HCT116 (cell line): ENCODE results near the gene LZTR1. TPM values are rescaled to one million over a fixed set of nuclear protein-coding genes. Genes with fewer than 3 reads are reported as not detected.

Source experiments
- ATAC-seq: fragments of 200-7000 bp; cut with Tn5 transposase; 2 replicates; pipeline ENCODE4 v1.9.1; 2020; ENCODE audit warnings: mild to moderate bottlenecking, moderate library complexity
- BruUV-seq: library from RNA; stranded (reverse); fragments of 400-500 nt; replicated peaks from 2 replicates; lab custom pipeline; 2021; lab: Mats Ljungman, UMichigan
- CTCF ChIA-PET: fragments of 300-600 bp; sonication (Branson Sonifier 250); formaldehyde crosslinking; loops from one replicate; lab custom pipeline; 2021; ENCODE audit warnings: antibody characterized with exemption; lab: Charles Lee
- POLR2A ChIA-PET: fragments of 300-600, 350-600 bp; sonication (Branson Sonifier 250); formaldehyde crosslinking; loops from one replicate; lab custom pipeline; 2021; ENCODE audit warnings: antibody characterized with exemption; lab: Charles Lee
- RAD21 ChIA-PET, 2 experiments: fragments of 300-600 bp; sonication (Branson Sonifier 250); formaldehyde crosslinking; loops; one replicate each; lab custom pipeline; 2023; ENCODE audit warnings: low total read pairs in 2 of 2; ENCODE audit not compliant: uncharacterized antibody in 2 of 2, unreplicated experiment in 2 of 2, low non-redundant PET in 1 of 2; lab: Charles Lee
- DNase-seq: peaks from one replicate; pipeline ENCODE4 v3.0.0-alpha.2; 2010; ENCODE audit warnings: low read depth, low spot score
- H2AFZ ChIP-seq: fragments of 200-600 bp; shearing (Covaris generic), sonication (generic); 2 replicates; pipeline ENCODE4 v1.6.1; 2017; ENCODE audit warnings: low read depth, mixed run types, mixed read lengths, antibody characterized with exemption, low read length; ENCODE audit not compliant: poor library complexity, severe bottlenecking
- H3K27ac ChIP-seq: 2 replicates; pipeline ENCODE4 v1.5.1; 2012; ENCODE audit warnings: low read depth, low read length
- H3K27me3 ChIP-seq: fragments of 200-600 bp; sonication (generic); 2 replicates; pipeline ENCODE4 v1.6.1; 2016; ENCODE audit warnings: mixed run types, low read length, mixed read lengths; ENCODE audit not compliant: insufficient read depth
- H3K36me3 ChIP-seq, 2 experiments: fragments of 200-500 bp in 1 of 2; fragments of 200-600 bp in 1 of 2; sonication (Bioruptor generic) in 1 of 2; sonication (generic) in 1 of 2; 2 replicates each; pipeline versions ENCODE4 v1.5.1 to v1.6.1; 2014 to 2016; ENCODE audit warnings: low read length in 2 of 2, inconsistent platforms in 1 of 2, mixed read lengths in 1 of 2, mixed run types in 1 of 2; ENCODE audit not compliant: insufficient read depth in 2 of 2, control insufficient read depth in 1 of 2
- H3K4me1 ChIP-seq, 2 experiments: fragments of 200-600 bp in 1 of 2; sonication (generic) in 1 of 2; 2 replicates each; pipeline versions ENCODE4 v1.5.1 to v1.6.1; 2012 to 2017; ENCODE audit warnings: low read length in 2 of 2, inconsistent platforms in 1 of 2, mild to moderate bottlenecking in 1 of 2, mixed read lengths in 1 of 2, mixed run types in 1 of 2, moderate library complexity in 1 of 2; ENCODE audit not compliant: insufficient read depth in 2 of 2, control insufficient read depth in 1 of 2
- H3K4me2 ChIP-seq: fragments of 200-600 bp; sonication (generic); 2 replicates; pipeline ENCODE4 v1.6.1; 2017; ENCODE audit warnings: mixed run types, low read length, mixed read lengths
- H3K4me3 ChIP-seq, 2 experiments: fragments of 200-600 bp in 1 of 2; sonication (generic) in 1 of 2; replicated peaks in 1 of 2; 2 replicates each; pipeline ENCODE4 v1.5.1; 2011 to 2016; ENCODE audit warnings: low read length in 2 of 2, control low read depth in 1 of 2, low read depth in 1 of 2, mild to moderate bottlenecking in 1 of 2, mixed read lengths in 1 of 2, mixed run types in 1 of 2
- H3K79me2 ChIP-seq: fragments of 200-600 bp; sonication (generic); 2 replicates; pipeline ENCODE4 v1.6.1; 2017; ENCODE audit warnings: mild to moderate bottlenecking, mixed run types, low read length, moderate library complexity, mixed read lengths; ENCODE audit not compliant: insufficient read depth
- H3K9ac ChIP-seq: fragments of 200-600 bp; sonication (generic); 2 replicates; pipeline ENCODE4 v1.6.1; 2016; ENCODE audit warnings: low read length, mixed read lengths
- H3K9me2 ChIP-seq: fragments of 200-600 bp; sonication (generic), shearing (Covaris generic); 2 replicates; pipeline ENCODE4 v1.6.1; 2017; ENCODE audit warnings: mixed run types, mild to moderate bottlenecking, moderate library complexity; ENCODE audit not compliant: insufficient read depth
- H3K9me3 ChIP-seq, 2 experiments: fragments of 200-500 bp in 1 of 2; fragments of 200-600 bp in 1 of 2; sonication (Bioruptor generic) in 1 of 2; sonication (generic) in 1 of 2; 2 replicates each; pipeline ENCODE4 v1.6.1; 2014 to 2017; ENCODE audit warnings: low read length in 2 of 2, mixed read lengths in 2 of 2, inconsistent platforms in 1 of 2, low read depth in 1 of 2, mild to moderate bottlenecking in 1 of 2, mixed run types in 1 of 2, moderate library complexity in 1 of 2; ENCODE audit not compliant: control insufficient read depth in 1 of 2, insufficient read depth in 1 of 2
- H4K20me1 ChIP-seq: fragments of 200-600 bp; sonication (generic), shearing (Covaris generic); 2 replicates; pipeline ENCODE4 v1.6.1; 2017; ENCODE audit warnings: mixed run types, mild to moderate bottlenecking, moderate library complexity; ENCODE audit not compliant: insufficient read depth
- CBX3 ChIP-seq: IDR thresholded peaks from 2 replicates; pipeline ENCODE4 v1.6.1; 2012; ENCODE audit warnings: low read depth
- CEBPB ChIP-seq: IDR thresholded peaks from 2 replicates; pipeline ENCODE4 v1.6.1; 2012; ENCODE audit warnings: low read depth
- EGR1 ChIP-seq: IDR thresholded peaks from 2 replicates; pipeline ENCODE4 v1.6.1; 2012; ENCODE audit warnings: low read depth
- FOSL1 ChIP-seq: IDR thresholded peaks from 2 replicates; pipeline ENCODE4 v1.6.1; 2012; ENCODE audit warnings: low read depth
- MAX ChIP-seq: IDR thresholded peaks from 2 replicates; pipeline ENCODE4 v1.6.1; 2012
- POLR2A ChIP-seq: IDR thresholded peaks from 2 replicates; pipeline ENCODE4 v1.7.0; 2011; ENCODE audit warnings: borderline replicate concordance; ENCODE audit not compliant: insufficient read depth, insufficient read length; ENCODE audit errors: extremely low read depth
- POLR2AphosphoS5 ChIP-seq: IDR thresholded peaks from 2 replicates; pipeline ENCODE4 v1.6.1; 2011; ENCODE audit warnings: mild to moderate bottlenecking, low read depth, low read length, moderate library complexity
- REST ChIP-seq: IDR thresholded peaks from 2 replicates; pipeline ENCODE4 v1.6.1; 2012; ENCODE audit warnings: low read depth
- TCF7L2 ChIP-seq: IDR thresholded peaks from 2 replicates; pipeline ENCODE4 v1.7.0; 2011; ENCODE audit warnings: borderline replicate concordance, inconsistent platforms; ENCODE audit not compliant: insufficient read depth, insufficient read length; ENCODE audit errors: extremely low read depth
- YY1 ChIP-seq: IDR thresholded peaks from 2 replicates; pipeline ENCODE4 v1.6.1; 2011; ENCODE audit warnings: low read length, low read depth, moderate library complexity, mild to moderate bottlenecking; ENCODE audit not compliant: insufficient replicate concordance; ENCODE audit errors: extremely low read depth
- ZBTB33 ChIP-seq: IDR thresholded peaks from 2 replicates; pipeline ENCODE4 v1.6.1; 2011; ENCODE audit warnings: mild to moderate bottlenecking, low read length, moderate library complexity; ENCODE audit not compliant: insufficient replicate concordance; ENCODE audit errors: extremely low read depth
- ZFX ChIP-seq: fragments of 450-650 bp; IDR thresholded peaks from 2 replicates; pipeline ENCODE4 v1.6.1; 2017
- ZNF274 ChIP-seq: fragments of 200-500 bp; sonication (Bioruptor generic); IDR thresholded peaks from 2 replicates; pipeline ENCODE4 v1.6.1; 2014; ENCODE audit warnings: mild to moderate bottlenecking, low read depth, low read length, inconsistent platforms
- intact Hi-C: fragments of 100-400 bp; cut with micrococcal nuclease; formaldehyde crosslinking; loops from 2 replicates; pipeline ENCODE4 v1.10.0; 2022
- total RNA-seq: library from RNA; stranded (reverse); gene quantifications from one replicate; pipeline ENCODE4 v1.2.1, GENCODE V29; 2021; ENCODE audit not compliant: unreplicated experiment

Gene LZTR1
- total RNA-seq, 1 experiment from 2014 or later, result 56.5 TPM

- intact Hi-C loops, result loop anchor here (5.0 kb wide), 1 partner anchor 38 kb away; the partner anchor contains the start of gene CRKL
- no TSS peak for BruUV-seq
- RAD21 ChIA-PET, result interaction anchor here in 1 of 2 experiments (1.3 kb wide), 1 partner anchor 69 kb away, joined by 5 read pairs; no protein-coding TSS in a partner anchor
- no peak for TF ChIP-seq CEBPB
- no peak for TF ChIP-seq POLR2AphosphoS5
- TF ChIP-seq ZBTB33, result no peak
- no peak for TF ChIP-seq REST
- no peak for TF ChIP-seq ZNF274
- TF ChIP-seq FOSL1, result no peak
- TF ChIP-seq CBX3, result no peak
- TF ChIP-seq EGR1, result no peak
- no peak for TF ChIP-seq YY1
- TF ChIP-seq ZFX, result no peak
- no peak for TF ChIP-seq POLR2A
- no peak for TF ChIP-seq MAX
- TF ChIP-seq TCF7L2, result no peak
- Histone ChIP-seq H2AFZ (no peak overlapping the region), H3K4me3 (peak overlapping the region in 1 of 2 experiments; percentile 98; a peak in 3 of 4 replicates), H3K36me3 (peaks cover 18 to 26% of the 10 kb centered on the region in 2 experiments; a peak in 3 of 4 replicates), H3K9me3 (no peaks in the 10 kb centered on the region), H3K4me1 (peaks cover 15 to 37% of the 10 kb centered on the region in 2 experiments), H4K20me1 (peaks cover 9% of the 10 kb centered on the region; the same call in 1 of the 2 replicates), H3K79me2 (peaks cover 44% of the 10 kb centered on the region), H3K4me2 (peak overlapping the region; percentile 96), H3K9me2 (no peaks in the 10 kb centered on the region), H3K27me3 (no peaks in the 10 kb centered on the region), H3K27ac (peak overlapping the region; percentile 96), H3K9ac (peak overlapping the region; percentile 96; the same call in 1 of the 2 replicates)
- ATAC-seq (no peak), DNase-seq (peak; percentile 22)
- CTCF ChIA-PET, result interaction anchor here (0.6 to 4.4 kb wide), 7 partner anchors 18 to 143 kb away, joined by 3 to 21 read pairs (median 5); partner anchors contain the start of gene CRKL
- POLR2A ChIA-PET, result no interaction called here
Measured at GRCh38 chr22:20955548-20955947, 26.5 kb upstream of the LZTR1 start.
